GM21526 (cell line): Measurements from ENCODE around the gene TCIRG1.

ENCODE experiments used
- ATAC-seq: cut with Tn5 transposase; IDR thresholded peaks from one replicate; pipeline ENCODE4 v1.9.1; 2021; ENCODE audit warnings: moderate library complexity; ENCODE audit not compliant: unreplicated experiment, low FRiP score

The TCIRG1 gene

DNA sequence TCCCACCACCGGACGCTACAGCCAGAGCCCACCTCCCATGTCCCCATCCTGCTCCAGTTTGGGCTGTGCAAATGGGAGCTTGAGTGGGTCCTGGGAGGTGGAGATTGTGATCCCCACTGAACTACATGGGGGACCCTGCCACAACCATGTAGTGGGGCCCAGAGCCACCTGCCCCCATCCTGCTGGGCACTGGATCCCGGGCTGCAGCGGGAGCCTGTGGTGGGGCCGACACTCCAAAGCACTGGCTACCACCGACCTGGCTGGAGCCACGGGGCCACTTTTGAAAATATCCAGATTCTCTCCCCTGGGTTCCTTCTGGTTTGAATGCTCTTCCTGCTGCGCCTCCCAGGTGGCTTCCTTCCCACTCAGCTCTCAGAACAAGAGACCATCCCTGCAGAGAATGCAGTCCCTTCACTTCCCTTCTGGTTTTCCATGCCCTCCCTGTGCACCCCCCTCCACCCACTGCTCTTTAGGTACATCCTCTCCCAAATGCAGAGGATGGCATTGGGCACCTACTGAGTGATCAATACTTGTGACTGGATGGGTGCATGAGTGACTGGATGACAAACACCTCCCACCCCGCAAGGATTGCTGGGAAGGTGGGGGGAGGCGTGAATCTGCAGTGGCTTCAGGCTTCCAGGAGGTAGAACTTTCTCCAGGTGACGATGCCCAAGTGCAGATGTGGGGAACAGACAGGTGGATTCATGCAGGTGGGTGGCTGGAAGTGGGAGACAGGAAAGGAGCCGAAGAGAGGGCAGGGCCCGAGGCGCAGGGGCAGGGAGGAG is 34.1 kb upstream of the TCIRG1 start:
- ATAC-seq: no peak

DNA sequence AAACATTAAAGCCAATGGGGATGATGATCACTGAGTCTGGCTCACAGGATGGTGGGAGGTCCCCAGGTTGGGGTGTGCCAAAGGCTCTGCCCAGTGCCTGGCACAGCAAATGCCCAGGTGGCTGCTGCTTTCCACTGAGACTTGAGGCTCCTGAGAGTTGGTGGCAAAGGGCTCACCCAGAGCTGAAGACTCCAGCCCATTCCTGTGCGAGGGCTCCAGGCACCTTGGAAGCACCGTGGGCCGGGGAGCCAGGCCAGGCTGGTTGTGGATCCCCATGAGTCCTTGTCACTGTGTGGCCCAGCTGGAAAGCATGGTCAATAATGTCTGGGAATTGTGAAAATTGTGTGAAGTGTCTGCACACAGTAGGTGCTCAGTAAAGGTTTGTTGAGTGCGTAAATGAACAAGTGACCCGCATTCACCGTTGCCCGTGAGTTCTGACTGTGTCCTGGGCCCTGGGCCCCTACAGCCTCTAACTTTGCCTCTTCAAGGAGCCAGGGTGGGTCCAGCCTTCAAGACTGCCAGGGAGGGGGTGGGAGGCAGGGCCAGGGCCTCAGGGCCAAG is 32.1 kb upstream of the TCIRG1 start:
- no peak for ATAC-seq

DNA sequence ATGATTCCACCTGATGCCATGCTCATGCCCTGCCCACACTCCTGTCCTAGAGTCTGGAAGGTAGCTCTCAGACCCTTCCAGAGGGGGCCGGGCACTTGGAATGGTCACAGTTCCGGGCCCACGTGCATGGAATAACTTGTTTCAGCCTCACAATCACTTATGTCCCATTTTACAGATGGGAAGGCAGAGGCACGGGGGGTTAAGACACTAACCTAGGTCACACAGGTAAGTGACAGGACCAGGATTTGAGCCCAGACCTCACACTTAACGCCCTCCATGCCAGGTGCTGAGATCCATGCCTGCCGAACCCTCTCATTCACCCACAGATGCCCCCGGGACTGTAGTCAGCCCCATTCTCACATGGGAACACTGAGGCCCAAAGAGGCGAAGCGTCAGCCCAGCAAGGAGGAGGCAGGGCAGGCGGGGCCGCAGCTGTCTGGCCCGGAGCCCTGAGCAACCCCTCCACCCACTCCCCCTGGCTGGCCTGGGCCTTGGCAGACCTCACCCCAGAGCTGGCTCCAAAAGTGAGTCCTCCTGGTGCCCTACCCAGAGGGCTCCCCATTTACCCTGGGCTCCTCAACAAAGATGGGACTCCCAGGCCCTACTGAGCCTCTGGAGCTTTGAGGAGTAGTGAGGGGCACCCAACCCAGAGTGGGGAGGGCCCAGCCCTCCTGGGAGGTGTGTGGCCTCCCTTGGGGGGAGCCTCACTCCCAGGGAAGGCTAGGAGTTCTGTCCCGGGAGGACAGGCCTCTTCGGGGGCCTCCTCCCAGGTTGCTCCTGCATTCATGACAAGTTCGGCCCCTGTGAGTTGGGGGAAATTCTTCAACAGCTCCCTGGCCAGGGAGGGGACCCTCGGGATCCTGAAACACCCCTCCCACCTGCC is 31.1 kb upstream of the TCIRG1 start:
- no peak for ATAC-seq

DNA sequence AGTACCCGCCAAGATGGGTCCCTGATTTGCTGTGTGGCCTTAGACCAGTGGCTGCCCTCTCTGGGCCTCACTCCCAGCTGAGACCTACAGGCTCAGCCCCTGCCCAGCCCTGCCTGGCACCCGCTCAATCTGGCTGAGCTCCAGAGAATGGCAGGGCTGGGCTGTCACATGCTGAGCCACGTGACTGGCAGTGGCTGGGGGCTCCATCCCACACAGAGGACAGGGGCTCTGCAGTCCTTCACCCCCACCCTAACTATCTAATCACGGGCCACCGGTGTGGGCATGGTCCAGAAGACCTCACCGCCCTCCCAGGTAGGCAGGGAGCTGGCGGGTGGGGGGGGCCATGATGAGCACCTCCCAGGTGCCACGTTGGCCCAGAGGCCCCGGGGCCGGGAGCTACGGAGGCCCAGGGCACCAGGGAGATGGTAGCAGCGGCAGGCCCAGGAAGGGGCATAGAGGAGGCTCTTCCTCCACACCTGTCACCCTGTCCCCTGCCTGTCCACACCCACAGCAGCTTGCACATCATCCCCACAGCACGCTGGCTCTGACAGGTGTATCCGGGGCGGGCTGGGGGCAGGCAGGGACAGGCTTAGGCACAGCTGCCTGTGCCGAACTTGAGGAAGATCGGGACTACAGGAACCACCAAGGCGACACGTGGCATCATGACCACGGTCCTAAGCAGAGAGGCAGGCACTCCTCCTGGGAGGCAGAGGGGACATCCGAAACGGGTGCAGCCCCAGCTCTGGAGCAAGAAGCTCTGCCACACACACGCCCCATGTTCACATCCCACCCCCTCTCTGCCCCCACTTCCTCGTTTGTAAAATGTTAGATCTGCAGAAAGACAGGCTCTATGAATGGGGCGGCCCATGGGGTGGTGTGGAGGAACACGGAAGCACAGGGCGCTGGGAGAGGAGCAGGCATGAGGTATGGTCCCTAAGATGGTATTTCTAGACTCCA is 30.2 kb upstream of the TCIRG1 start:
- ATAC-seq: no peak

DNA sequence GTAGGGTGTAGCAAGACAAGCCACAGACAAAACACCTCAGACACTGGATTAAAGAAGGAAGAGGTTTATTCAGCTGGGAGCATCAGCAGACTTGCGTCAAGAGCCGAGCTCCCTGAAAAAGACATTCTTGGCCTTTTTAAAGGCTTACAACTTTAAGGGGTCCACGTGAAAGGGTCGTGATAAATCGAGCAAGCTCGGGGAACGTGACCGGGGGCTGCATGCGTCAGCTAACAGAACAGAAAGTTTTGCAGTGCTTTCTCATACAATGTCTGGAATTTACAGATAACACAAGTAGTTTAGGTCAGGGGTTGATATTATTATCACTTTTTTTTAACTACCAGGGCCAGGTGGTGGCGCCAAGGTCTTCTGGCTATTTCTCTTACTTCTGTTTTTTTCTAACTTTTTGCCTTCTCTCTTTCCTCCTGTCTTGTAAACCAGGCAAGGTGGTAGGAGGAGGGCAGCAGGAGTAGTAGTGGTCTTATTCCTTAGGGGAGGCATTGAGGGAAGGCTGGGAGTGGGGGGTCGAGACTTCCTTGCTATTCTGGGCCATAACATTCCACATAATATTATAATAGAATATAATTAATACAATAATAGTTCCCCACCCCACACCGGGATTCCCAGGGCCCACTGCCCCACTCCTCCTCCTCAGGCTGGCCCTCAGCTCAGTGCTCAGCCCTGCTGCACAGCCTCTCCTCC is 29.3 kb upstream of the TCIRG1 start:
- ATAC-seq: no peak

DNA sequence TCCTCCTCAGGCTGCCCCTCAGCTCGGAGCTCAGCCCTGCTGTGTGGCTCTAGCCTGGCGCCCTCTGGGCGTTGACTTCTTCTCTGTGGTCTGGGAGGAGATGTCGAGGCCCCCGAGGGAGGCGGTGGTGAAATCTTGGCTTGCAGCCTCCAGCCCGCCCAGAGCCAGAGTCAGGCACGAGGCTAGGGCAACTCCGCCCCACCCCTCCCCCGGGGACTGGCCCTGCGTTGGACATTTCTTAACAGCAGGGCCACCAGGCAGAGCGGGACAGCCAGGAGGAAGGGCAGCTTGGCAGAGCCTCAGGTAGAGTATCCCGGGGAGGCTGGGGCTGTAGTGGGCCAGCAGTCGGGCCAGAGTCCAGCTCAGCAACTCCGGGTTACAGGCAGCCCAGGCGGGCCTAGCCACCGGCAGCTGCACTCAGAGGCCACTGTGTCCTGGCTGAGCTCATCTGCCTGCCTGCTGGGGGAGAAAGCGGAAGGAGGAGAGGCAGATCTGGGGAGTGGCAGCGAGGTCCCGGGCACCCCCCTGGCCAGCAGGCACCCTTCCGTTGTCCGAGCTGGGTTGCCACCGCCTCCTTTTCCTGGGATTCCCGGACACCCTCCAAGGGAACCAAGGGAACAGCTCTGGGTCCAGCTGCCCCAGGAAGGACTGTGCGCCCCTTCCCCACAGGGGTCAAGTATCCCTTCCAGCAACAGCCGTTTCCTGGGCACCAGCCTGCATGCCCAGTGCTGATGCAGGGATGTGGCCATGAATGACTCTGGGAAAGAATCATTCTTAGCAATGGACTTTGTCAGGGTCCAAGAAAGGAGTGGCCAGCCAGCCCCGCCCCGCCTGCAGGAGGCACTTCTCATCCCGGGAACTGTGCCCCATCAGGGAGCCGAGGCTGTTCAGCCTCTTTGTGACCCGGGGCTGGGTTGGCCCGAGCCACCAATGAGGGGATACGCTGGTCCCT is 28.5 kb upstream of the TCIRG1 start, which contains the start of gene ALDH3B1:
Gene ALDH3B1, plus strand, starts transcription at position 238 of the 952 bp plus-strand sequence. CDS start 4,971 bp downstream, outside the sequence.
- no peak for ATAC-seq

DNA sequence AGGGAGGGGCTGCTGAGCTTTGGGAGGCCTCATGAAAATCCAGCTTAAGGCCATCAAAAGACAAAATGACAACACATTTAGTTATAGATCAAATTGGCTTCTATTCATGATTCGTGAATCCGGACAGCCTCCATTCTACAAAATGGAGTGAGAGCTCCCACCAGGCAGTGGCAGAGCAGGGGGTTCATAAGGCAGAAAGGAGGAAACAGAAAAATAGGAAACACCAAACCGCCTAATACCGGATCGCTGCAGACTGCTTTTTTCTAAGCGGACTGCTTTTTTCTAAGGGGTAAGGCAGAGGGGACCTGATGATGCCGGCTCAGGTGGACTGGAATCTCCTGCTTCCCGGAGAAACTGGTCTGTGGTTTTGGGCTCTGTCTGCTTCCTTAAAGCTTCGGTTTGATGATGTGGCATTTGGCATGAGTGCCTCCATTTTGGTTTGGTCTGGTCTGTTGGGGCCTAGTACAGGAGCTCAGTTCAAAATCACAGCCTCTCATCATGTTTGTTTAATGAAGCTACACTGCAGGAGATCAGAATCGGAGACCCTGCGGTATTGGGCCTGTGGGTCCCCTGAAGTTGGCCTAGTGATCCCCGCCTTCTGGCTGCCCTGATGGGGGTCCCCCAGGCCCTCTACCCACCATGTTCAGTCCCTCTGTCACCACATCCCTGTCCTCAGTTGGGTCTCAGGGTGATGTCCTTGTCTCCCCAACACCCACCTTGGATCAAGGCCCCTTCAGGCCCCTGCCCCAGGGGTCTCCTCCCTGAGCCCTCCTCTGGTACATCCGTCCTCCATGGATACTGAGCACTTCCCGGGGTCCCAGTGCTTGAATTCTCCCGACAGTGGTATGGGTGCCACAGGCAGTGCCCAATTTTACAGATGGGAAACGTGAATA is 27.5 kb upstream of the TCIRG1 start:
- no peak for ATAC-seq

DNA sequence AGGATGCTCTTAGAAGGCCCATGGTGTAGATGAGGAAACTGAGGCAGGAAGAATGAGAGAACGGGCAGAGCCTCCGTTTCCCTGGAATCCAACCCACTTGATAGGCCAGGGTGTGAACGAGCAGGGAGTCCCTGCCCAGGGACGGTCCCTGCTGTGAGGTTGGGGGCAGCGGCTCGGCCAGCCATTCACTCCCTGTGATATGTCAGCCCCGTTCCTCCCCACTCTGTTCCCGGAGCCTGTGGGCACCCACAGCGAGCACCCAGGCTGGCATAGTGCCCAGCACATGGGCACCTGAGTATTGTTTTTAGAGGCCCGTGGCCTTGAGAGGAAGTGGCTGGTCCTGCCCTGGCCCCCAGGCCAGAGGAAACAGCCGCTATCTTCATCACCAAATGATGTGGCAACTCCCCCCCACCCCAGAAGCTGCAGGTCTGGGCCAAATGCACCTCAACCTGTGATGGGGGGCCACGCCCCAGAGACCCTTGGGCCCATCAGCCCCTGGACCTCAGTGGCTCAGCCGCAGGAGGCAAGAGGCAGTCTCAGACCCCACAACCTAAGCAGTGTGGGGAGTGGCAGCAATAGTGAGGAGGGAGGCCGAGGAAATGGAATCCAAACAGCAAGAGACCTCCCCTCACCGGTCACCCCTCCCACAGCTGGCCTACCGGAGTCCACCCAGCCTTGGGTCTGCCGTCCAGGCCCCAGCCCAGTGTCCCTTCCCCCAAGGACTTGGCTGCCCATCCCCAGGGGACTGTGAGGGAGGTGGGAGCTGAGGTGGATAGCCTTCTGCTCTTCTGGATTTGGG is 26.6 kb upstream of the TCIRG1 start:
- ATAC-seq: no peak

DNA sequence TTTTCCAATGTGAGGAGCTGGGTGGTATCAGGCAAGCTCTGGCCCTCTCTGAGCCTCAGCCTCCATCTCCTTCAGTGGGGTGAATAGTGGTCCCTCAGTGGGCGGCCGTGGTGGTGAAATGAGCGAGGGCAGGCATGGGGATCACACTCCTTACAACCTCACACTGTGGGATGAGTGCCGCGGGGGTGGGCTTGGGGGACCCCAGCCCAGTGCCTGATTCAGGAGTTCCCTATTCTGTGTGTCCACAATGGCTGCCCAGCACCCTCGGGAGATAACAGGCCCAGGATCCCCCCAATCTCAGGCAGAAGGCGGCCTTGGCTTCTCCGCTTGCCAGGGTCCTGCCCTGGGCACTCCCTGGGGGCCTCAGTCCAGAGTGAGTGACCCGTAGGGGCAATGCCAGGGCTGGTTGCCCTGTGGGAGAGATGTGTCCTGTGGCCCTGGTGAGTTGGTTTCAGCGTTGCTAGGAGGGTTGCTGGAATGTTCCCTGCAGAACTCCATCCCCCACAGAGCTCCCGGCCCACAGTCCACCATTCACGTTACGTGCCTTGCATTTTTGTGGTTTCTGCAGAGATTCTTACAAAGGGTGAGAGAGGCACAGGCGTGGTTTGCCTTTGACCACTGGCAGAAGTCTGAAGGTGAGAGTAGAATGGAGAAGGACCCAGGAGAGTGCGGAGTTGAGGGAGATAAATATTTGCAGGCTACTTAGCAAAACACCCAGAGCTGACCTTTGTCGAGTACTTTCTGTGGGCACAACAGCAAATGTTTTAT is 25.8 kb upstream of the TCIRG1 start:
- ATAC-seq: no peak

DNA sequence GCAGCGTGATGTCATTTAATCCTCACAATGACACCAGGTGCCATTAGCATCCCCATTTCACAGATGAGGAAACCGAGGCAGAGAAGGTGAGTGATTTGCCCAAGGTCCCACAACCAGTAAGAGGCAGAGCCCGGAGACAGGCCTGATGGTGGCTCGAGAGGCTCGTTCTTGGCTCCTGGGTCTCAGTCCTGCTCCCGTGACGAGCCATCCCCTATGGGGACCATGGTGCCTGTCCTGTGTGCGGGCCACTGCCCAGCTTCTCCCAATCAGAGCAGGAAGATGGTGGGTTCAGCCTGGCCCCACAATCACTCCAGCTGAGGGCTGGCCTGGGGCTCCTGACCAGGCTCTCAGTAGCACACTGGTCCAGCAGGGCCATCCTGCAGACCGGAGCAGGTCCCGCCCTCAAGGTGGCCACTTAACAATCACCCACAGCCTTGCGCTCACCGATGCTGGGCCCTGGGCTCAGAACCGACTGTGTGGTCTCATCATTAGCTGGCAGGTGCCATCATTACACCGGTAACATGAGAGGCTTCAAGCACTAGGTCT is 25.1 kb upstream of the TCIRG1 start:
- no peak for ATAC-seq

DNA sequence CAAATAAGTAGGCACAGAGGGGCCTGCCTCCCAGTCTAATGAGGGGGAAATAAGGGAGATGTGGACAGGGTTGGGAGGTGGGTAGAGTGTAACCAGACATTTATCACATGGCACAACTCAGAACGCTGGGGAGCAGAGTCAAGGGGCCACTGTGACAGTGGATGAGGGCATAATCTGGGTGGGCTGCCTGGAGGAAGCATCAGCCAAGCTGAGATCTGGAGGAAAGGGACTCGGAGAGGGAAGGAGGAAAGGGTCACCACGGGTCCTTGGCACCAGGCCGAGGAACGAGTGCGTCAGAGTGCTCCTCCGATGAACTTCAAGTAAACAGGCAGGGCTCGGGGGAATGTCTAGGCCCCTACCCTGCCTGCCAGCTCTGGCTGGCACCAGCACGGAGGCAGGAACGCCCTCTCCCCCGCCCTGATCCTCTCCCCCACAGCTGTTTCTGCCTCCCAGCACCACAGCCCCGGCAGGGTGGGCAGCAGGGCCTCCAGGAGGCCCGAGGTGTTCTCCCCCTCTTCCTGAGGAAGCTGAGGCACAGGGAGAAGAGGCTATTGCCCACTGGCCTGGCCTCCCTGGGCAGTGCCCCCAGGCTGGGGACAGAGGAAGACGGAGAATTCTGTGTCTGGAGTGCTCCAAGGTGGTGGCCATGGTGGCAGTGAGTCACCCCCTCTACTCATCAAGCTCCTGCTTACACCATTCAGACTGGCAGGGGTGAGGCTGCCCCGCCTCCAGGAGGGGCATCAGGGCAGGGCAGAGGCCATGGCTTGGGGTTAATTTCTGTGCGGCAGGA is 24.5 kb upstream of the TCIRG1 start:
- ATAC-seq: no peak

DNA sequence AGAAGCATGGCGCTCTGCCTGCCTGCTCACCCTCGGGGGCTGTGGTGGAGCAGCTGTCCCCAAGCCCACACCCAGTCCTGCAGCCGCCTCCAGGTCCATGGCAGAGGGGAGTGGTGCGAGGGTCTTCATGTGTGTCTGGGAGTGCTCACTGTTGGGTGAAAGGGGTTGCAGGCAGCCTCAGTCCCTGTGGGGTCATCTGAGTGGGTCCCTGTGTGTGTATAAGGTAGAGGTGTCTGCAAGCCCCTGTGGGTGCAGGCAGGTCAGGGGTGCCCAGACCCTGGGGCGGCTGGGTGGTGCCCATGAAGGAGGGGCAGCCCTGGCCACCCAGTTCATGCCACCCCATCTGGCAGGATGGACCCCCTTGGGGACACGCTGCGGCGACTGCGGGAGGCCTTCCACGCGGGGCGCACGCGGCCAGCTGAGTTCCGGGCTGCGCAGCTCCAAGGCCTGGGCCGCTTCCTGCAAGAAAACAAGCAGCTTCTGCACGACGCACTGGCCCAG is 23.8 kb upstream of the TCIRG1 start:
- ATAC-seq: no peak

DNA sequence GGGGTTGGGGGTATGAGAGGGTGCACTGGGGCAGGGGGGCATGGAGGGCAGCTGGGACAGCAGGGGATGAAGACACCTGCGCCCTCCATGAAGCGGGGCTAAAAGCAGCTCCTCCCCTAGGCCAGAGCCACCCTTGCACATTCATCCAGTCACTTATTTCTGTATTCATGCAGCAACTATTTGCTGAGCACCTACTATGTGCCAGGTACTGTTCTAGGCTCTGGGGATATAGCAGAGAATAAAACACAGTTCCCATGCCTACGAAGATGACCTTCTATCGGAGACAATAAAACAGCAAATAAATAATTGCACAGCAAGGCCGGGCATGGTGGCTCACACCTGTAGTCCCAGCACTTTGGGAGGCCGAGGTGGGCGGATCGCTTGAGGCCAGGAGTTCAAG is 23.4 kb upstream of the TCIRG1 start:
- no peak for ATAC-seq

DNA sequence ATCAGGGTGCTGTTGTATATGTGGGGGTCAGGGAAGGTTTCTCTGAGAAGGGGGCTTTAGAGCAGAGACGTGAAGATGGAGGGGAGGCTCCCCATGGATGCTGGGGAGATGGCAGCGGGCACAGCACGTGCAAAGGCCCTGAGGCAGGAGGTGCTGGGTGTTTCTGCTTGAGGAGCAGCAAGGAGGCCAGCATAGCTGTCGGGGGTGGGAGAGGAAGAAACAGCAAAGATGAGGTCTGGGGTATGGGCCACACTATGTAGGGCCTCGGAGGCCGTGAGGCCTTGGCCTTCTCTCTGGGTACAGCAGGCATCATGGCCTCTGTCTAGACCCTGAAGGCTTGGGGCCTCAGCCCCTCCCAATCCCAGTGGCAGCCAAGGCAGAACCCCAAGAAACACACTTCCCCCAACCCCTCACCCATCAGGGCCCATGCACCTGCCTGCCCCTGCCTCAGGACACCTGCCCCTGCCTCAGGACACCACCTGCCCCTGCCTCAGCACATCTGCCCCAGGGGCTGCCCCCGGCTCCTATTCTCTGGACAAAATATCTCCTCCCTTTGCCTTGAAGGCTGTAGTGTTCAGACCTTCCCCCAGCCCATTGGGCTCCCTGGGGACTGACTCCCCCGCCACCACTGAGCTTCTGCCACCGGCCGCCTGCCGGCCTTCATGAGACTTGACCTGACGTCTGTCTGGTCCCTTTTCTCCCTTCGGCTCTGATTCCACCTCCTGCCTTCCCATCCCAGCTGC is 22.5 kb upstream of the TCIRG1 start:
- no peak for ATAC-seq
